ENCODE measurements around the gene ARHGEF2.

ARHGEF2 gene

DNA sequence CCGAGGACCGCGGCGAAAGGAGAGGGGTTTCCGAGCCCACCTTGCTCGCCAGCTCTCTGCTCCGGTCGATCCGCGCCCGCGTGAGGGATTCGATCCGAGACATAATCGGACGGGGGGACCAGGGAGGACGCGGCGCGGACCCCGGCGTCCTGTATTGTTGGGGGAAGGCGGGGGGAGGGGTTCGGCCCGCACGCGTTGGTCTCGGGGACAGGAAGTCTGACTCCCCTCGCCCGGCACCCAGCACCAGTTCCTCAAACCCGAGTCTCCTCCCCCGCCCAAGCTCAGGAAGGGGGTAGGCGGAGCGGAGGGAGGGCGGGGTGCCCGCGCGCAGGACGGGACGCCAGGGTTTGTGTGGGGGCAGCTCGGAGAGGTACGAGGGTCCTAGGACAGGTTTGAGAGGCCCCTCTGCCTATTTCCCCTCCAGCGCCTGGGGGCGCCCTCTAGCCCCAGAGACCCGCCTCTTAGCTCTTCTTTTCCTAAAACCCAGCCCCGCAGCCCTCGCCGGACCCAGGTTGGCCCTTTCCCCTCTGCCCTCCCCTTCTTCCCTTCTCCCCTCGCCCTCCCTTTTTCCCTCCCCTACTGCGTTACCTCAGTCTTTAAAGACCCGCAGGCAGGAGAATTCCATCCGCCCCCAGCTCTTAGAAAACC is at the start of gene ARHGEF2:
TSS of gene ARHGEF2 (minus strand) at position 223 of the 648 bp plus-strand sequence. CDS start at position 103, 120 bp downstream.
- DNase-seq, result peak; percentile 36

DNA sequence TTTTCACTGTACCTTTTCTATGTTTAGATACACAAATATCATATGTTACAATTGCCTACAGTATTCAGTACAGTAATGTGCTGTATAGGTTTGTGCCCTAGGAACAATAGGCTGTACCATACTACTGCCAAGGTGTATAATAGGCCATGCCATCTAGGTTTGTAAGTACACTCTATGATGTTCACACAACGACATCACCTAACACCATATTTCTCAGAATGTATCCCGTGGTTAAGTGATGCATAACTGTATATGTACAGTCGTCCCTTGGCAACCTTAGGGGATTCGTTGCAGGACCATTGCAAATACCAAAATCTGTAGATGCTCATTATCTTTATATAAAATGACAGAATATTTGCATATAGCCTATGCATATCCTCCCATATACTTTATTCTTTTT is 48.2 kb upstream of the ARHGEF2 start:
- DNase-seq, result no peak

GRCh38 chr1:156025876-156026275 is 47.5 kb upstream of the ARHGEF2 start:
- no peak for DNase-seq

- no peak for DNase-seq
Measured at GRCh38 chr1:156024801-156025200, 46.5 kb upstream of the ARHGEF2 start.

GRCh38 chr1:156021954-156022353 is 43.6 kb upstream of the ARHGEF2 start:
- DNase-seq, result no peak

GRCh38 chr1:156021093-156021428 is 42.7 kb upstream of the ARHGEF2 start:
- no peak for DNase-seq

DNA sequence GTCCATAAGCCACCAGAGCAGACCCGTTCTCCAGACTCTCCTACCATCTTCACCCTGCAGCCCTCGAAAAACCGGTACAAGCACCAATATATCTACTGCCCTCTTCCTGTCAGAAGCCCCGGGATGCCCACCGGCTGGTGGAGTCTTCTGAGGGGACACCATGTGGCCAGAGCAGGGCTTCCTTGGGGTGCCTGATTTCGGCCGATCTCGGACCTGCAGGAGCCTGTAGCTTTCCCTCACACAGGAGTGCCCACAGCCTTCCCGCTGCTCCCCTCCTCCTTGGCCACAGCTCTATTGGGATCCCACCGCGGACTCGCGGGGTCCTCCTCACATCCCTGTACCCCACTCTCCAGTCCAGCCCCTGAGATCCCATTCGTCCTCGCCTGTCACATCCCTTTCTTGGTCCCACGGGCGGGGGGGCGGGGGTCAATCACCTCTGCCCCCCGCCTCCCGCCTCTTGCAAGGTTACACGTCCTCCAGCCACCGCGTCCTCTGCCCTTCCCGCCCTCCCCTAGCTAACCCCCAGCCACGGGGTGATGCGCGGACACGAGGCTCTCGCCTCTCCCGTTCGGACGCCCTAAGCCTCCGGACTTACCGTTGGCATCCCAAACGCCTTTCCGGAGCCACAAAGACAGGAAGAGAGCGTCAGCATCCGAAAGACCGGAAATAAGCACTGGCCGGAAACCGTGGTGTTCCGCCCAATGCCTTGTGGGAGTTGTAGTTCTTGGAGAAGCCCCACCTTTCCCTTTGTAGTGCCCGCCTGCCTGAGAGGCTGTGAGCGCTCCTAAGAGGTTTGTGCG is 42.1 kb upstream of the ARHGEF2 start, which contains the start of gene SSR2:
TSS of gene SSR2 (minus strand) at position 659 of the 800 bp plus-strand sequence. CDS start 784 bp downstream, outside the sequence.
- peak; percentile 94 for DNase-seq

DNA sequence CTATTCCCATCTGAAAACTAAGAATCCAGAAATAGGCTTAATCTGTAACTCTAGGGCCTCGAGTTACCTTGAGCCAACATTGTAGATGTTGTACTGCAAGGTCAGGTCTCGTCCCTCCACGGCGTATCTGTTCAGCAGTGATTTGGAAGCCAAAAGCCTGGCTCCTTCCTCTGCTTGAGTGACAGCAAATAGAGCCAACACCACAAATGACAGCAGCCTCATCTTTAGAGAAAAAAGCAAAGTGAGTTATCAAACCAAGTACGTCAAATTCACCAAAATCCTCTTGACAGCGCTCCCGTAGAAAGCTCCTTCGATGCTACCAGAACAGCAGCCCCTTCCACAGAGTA is 41.6 kb upstream of the ARHGEF2 start:
- DNase-seq, result no peak

DNA sequence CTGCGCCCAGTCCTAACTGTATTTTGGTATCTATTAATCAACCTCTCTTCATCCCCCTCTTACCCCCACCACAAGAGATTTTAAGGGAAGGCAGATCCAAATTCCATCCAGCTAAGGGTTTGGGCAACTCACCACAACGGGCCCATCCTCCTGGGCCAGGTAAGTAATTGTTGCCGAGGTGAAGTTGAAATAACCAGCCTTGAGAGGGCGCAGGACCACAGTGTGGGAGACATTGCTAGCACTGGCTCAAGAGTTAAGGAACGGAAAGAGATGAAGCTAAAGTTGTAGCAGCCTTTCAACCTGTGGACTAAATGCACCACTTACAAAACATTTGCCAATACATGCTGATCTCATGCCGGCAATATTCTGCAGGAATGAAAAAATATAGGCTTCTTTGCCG is 36.5 kb upstream of the ARHGEF2 start:
- no peak for DNase-seq

DNA sequence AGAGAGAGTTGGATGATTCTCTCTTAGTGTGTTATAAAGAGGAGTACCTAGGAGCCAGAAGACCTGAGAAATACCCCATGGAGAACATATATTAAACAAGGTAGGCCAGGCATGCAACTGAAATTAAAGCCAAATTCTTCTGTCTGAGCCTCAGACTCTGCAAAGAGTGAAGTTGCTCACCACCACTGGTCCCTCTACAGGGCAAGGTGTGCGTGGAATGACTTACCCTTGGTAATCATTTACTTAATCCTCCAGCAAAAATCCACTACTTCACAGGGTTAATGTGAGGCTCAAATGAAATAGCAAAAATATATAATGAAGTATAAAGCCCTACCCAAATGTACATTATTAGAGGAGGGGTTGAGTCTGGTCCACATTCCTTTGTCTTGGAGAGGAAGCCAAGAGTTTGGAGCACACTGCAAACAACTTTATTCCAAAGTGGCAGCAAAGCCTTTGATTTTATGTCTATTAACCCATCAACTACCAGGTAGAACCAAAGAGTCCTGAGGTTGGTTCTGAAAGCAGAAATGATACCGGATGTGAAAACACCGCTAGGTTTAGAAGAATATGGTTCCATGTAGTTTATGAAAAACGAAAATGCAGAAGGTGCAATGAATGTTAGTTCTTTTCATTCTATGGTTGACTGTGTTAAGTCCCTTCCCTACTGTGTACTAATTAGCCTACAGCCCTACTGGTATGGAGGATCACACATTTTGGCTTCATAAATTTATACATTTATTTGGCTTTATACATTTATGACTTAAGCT is 33.9 kb upstream of the ARHGEF2 start:
- DNase-seq, result no peak

DNA sequence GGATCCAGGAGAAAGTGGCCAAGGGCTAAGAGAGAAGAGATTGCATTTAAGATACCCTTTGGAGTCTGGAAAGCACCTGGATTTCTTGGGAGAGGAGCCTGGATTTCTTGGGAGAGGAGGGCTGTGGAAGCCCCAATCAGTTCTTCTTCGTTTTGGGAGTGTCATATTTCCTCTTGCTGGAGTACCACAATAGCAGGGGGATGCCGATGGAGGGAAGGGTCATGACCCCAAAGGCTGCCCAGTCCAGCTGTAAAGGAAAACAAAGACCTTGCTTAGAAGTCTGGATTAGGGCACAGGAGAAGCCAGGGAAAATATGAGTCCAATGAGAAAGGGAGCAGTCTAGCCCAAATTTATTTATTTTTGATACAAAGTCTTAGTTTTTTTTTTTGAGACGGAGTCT is 31.1 kb upstream of the ARHGEF2 start:
- no peak for DNase-seq

GRCh38 chr1:156006666-156007376 is 28.5 kb upstream of the ARHGEF2 start:
- DNase-seq, result no peak

GRCh38 chr1:156004843-156005584 is 26.7 kb upstream of the ARHGEF2 start:
- no peak for DNase-seq

- no peak for DNase-seq
Measured at GRCh38 chr1:156003923-156004188, 25.5 kb upstream of the ARHGEF2 start.

DNA sequence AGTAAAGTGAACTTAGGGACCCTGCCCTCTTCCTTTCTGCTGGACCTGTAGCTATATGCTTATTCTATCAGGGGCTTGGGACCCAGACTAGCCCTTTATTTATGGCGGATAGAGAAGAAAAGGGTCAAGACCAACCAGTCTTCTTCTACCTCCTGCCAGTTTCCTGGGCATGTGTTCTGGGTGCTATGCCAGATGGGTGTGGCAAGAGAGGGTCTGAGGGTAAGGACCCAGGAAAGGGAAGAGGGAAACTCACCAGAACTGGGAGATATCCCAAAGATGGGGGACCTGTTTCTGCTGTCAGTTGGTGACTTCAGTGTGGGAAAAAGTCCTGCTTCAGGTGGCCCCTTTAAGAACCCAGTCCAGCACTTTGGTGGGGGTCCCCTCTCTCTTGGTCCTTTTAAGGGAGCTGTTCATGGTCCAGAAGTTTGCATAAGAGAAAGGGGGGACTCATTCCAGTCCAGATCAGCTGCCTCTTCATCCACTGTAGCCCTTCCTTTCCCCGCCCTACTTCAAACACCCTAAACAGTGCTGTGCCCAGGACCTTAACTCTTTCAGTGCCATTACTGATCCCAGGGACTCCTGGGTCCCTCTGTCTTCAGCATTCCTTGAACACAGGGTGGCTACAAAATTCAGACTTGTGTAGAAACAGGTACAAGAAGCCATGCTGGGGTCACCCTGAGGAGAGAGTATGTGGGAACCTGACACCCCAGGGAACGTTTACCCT is 24.0 kb upstream of the ARHGEF2 start:
- no peak for DNase-seq

GRCh38 chr1:156001662-156002171 is 23.4 kb upstream of the ARHGEF2 start:
- DNase-seq, result no peak

- no peak for DNase-seq
Measured at GRCh38 chr1:156001021-156001661, 22.8 kb upstream of the ARHGEF2 start.

- no peak for DNase-seq
Measured at GRCh38 chr1:155999964-156000363, 21.6 kb upstream of the ARHGEF2 start.

DNA sequence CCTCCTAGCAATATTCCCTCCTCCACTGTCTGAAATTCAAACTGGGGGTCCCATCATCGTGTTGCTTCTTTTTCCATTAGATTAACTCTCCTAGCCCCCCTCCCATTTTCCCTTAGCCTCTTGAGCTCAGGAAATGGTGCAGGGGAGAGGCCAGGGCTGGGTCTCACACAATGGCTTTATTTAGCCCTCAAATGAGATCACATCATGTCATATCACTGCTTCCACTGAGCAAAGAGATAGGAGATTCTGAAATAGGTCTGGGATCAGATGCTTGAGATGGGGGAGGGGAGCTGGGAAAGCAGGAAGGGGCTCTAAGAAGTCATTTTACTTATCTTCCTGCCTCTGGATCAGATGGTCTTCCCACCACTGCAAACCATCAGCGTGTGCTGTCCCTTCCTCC is 17.8 kb upstream of the ARHGEF2 start:
- DNase-seq, result no peak

GRCh38 chr1:155993595-155993994 is 15.2 kb upstream of the ARHGEF2 start:
- DNase-seq, result no peak

All from NCI-H2029 (cell line).